Measurements from ENCODE around the gene WRAP53. TPM values are rescaled to one million over a fixed set of nuclear protein-coding genes. Genes with fewer than 3 reads are reported as not detected.
A peak's percentile ranks its signal among the peaks of the same experiment; 100 is the strongest.

The WRAP53 gene
- total RNA-seq, 2 donors from 2014 or later: 6.0 to 22.6 TPM

DNA sequence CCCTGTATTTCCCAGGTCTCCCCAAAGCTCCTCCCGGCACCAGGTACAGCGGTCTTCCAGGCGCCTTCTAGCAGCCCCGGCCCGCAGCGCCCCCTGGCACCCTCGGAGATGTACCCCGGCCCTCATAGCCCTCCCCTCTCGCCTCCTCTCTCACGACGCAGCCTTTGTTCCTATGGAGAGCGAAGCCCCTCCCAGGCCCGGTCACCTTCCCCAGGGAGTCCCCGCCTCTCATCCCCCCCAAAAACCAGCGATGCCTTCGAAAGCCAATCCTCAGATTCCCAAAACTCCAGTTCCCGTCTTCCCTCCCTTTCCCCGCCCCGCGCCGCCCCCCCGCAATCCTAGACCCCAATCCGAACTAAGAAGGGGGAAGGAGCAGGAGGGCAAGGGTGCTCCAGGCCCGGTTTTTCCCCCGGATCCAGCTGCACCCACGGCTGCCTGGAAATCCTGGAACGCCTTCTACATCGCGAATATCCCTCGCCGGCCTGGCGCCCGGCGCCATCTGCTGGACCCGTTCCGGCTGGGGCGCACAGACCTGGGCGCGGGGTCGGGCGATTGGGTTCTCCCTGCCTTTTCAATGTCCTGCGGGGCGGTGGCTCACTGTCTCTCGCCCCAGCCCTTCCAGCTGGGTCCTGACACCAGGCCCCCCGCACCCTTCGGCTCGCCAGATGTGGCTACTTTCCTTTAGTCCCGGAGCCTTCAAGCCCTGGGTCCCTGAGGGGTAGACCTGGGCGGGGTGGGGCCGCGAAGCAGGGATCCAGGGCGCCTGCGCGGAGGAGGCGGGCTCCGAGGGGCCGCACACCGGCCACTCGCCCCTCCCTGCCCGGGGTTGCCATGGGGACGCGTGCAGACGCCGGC, 28.9 kb downstream of the WRAP53 start, which contains the start of gene DNAH2:
DNAH2 (plus strand) TSS at position 844 of the 855 bp plus-strand sequence. CDS start 1,991 bp downstream, outside the sequence.
- Histone ChIP-seq H3K36me3 (no peaks in the 10 kb centered on the region), H3K9me3 (no peaks in the 10 kb centered on the region), H3K4me1 (no peaks in the 10 kb centered on the region), H3K4me3 (peak within 1 kb of the TSS; percentile 53), H3K27me3 (peaks cover 10% of the 10 kb centered on the region), H3K9ac (ENCODE audit: low read depth in 2 of 2, low read length in 2 of 2) (peak within 1 kb of the TSS in 1 of 2 donors; percentile 30), H3K27ac (no peak within 1 kb of the TSS)
- TF ChIP-seq, protein P1, sequence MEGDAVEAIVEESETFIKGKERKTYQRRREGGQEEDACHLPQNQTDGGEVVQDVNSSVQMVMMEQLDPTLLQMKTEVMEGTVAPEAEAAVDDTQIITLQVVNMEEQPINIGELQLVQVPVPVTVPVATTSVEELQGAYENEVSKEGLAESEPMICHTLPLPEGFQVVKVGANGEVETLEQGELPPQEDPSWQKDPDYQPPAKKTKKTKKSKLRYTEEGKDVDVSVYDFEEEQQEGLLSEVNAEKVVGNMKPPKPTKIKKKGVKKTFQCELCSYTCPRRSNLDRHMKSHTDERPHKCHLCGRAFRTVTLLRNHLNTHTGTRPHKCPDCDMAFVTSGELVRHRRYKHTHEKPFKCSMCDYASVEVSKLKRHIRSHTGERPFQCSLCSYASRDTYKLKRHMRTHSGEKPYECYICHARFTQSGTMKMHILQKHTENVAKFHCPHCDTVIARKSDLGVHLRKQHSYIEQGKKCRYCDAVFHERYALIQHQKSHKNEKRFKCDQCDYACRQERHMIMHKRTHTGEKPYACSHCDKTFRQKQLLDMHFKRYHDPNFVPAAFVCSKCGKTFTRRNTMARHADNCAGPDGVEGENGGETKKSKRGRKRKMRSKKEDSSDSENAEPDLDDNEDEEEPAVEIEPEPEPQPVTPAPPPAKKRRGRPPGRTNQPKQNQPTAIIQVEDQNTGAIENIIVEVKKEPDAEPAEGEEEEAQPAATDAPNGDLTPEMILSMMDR (IDR thresholded peaks at IDR 0.05): no peak
- DNase-seq: peak; percentile 69
- intact Hi-C loops (cut with DNase I): no loop called here

DNA sequence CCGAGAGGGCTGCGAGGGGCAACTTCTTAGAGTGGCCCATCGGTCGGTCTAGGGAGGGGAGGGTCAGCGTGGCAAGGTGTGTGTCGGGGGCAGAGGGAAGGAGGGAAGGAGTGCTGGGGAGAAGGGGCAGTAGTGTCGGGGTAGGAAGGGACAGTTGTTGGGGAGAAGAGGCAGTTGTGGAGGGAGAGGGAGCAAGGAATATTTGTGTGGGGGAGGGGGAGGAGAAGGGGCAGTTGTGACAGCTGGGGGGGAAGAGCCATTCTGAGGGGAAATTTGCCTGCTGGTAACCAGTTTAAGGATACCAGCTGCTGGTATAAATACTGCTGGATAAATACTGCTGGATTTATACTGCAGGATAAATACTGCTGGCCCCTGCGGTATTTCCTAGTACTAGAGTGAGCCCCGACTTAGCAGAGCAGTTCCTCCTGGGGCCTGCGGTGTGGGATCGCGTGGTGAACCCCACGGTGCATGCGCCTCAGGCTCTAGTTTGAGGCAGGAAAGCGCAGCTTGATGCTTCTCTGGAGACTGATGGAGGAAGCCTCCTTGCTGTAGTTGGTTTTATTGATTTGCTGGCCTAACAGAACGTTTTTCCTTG, 29.6 kb downstream of the WRAP53 start:
- H3K27ac ChIP-seq: no peak overlapping the region
- peak overlapping the region in 1 of 2 donors; percentile 30 for H3K9ac ChIP-seq (ENCODE audit: low read depth in 2 of 2, low read length in 2 of 2)
- TF ChIP-seq, protein P1 (IDR thresholded peaks at IDR 0.05): no peak
- H3K4me3 ChIP-seq: peak overlapping the region; percentile 53
- H3K27me3 ChIP-seq: peaks cover 10% of the 10 kb centered on the region
- no peaks in the 10 kb centered on the region for H3K4me1 ChIP-seq
- H3K9me3 ChIP-seq: no peaks in the 10 kb centered on the region
- intact Hi-C loops (cut with DNase I): no loop called here
- no peaks in the 10 kb centered on the region for H3K36me3 ChIP-seq
- no peak for DNase-seq

DNA sequence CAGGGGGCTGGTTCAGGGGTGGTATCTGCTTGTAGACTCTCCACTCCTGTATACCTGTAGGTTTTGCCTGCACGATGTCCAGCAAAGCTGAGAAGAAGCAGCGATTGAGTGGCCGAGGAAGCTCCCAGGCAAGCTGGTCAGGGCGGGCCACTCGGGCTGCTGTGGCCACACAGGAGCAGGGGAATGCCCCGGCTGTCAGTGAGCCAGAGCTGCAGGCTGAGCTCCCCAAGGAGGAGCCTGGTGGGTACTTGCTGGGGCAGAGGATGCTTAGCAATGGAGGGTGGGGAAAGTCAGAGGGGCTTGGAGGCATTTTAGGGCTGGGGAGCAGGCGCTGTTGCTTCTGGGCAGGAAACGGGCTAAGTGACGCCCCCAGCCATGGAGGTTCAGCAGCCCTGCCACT, 31.4 kb downstream of the WRAP53 start:
- intact Hi-C loops (cut with DNase I): no loop called here
- Histone ChIP-seq H3K4me3 (no peak overlapping the region), H3K9ac (ENCODE audit: low read depth in 2 of 2, low read length in 2 of 2) (no peak overlapping the region), H3K4me1 (no peaks in the 10 kb centered on the region), H3K36me3 (no peaks in the 10 kb centered on the region), H3K27ac (no peak overlapping the region), H3K9me3 (no peaks in the 10 kb centered on the region), H3K27me3 (peaks cover 3% of the 10 kb centered on the region)
- DNase-seq: no peak
- TF ChIP-seq, protein P1 (IDR thresholded peaks at IDR 0.05): no peak

DNA sequence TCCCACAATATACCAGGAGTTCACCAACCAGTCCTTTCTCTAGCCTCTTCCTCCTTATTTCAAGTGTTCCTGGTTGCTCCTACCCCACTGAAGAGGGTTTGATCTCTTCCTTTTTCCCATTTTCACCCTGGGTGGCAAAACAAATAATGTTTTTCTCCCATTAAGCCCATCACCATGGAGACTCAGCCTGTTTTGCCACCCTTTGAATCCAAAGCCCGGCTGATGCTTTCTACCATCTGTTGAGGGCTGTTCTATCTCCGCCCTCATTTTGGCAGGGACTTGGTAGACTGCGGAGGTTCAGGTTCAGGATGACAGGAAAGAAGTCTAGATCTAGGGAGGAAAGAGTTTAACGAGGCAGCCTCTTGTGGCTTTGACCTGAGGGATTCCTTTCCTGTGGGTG, 31.8 kb downstream of the WRAP53 start:
- no peak for DNase-seq
- Histone ChIP-seq H3K27ac (no peak overlapping the region), H3K36me3 (no peaks in the 10 kb centered on the region), H3K27me3 (peaks cover 3% of the 10 kb centered on the region), H3K9me3 (no peaks in the 10 kb centered on the region), H3K4me3 (no peak overlapping the region), H3K9ac (ENCODE audit: low read depth in 2 of 2, low read length in 2 of 2) (no peak overlapping the region), H3K4me1 (no peaks in the 10 kb centered on the region)
- intact Hi-C loops (cut with DNase I): no loop called here
- TF ChIP-seq, protein P1 (IDR thresholded peaks at IDR 0.05): no peak

DNA sequence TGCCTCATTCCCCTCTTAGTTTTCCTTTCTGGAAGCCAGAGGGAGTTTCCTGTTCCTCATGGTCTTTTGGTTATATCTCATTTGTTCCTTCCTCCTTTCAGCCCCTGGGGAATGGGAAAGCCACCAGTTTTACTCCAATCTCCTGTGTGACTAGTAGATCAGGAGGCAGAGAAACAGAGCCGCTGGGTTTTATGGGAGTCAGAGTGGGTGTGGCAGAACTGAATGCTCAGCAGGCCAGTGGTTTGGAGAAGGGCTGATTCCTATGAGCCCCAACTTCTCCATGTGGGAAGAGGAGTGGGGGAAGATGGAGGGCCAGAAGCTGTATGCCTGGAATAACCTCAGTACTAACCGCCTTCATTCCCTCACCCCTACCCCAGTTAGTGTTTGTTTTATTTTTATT, 33.3 kb downstream of the WRAP53 start:
- Histone ChIP-seq H3K4me1 (no peaks in the 10 kb centered on the region), H3K27me3 (peaks cover 1% of the 10 kb centered on the region), H3K9ac (ENCODE audit: low read depth in 2 of 2, low read length in 2 of 2) (no peak overlapping the region), H3K4me3 (no peak overlapping the region), H3K27ac (no peak overlapping the region), H3K9me3 (no peaks in the 10 kb centered on the region), H3K36me3 (no peaks in the 10 kb centered on the region)
- TF ChIP-seq, protein P1 (IDR thresholded peaks at IDR 0.05): no peak
- DNase-seq: no peak
- intact Hi-C loops (cut with DNase I): no loop called here

All from colonic mucosa (tissue), 4 donors.